Right renal cortex interstitium (tissue), 3 donors: Measurements from ENCODE around the gene PLPPR2. TPM values are rescaled to one million over a fixed set of nuclear protein-coding genes. Genes with fewer than 3 reads are reported as not detected.
"Not testable (repeated sequence)": the region's sequence is repeated elsewhere in the genome, so short reads cannot be mapped to it uniquely, and the experiment has no call there.

Source experiments
- DNase-seq, 3 donors: peaks; one replicate each; pipeline ENCODE4 v3.0.0-alpha.2; 2013; ENCODE audit warnings: low read depth in 3 of 3, low spot score in 2 of 3
- polyA plus RNA-seq, 3 donors: library from polyadenylated mRNA; unstranded; fragments of 120-200 nt; gene quantifications; one replicate each; pipeline ENCODE4 v1.2.1, GENCODE V29; 2013; ENCODE audit not compliant: insufficient read length in 3 of 3

The PLPPR2 gene
- polyA plus RNA-seq, 3 donors, result 9.2 to 11.3 (median 10.0) TPM

DNA sequence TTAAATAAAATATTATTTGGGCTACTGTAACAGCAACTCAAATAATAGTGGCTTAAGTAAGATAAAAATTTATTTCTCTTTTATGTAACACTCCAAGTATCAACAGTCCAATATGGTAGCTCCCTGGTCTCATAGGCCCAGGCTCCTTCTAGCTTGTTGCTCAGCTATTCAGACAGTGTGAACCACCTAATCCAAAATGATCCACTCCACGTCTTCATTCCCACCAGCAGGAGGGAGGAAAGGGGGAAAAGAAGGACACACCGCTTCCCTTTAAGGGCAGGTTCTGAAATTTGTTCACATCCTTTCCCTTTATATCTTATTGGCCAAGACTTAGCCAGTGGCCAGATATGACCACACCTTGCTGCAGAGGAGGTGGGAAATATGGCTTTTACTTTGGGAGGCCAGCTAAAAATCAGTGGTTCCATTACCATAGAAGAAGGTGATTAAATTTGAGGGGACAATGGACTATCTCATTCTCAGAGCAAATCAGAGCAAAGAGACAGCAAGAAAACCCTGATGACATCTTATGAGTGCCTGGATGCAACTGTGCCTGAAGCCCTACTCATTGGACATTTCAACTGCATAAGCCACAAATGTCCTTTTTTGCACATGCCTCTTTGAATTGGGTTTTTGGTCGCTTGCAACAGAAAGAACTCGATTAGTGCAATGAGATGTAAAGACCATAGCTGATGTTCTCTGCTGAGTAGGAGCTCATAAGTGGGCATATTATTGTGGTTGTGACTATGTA, 35.9 kb downstream of the PLPPR2 start:
- no peak for DNase-seq

DNA sequence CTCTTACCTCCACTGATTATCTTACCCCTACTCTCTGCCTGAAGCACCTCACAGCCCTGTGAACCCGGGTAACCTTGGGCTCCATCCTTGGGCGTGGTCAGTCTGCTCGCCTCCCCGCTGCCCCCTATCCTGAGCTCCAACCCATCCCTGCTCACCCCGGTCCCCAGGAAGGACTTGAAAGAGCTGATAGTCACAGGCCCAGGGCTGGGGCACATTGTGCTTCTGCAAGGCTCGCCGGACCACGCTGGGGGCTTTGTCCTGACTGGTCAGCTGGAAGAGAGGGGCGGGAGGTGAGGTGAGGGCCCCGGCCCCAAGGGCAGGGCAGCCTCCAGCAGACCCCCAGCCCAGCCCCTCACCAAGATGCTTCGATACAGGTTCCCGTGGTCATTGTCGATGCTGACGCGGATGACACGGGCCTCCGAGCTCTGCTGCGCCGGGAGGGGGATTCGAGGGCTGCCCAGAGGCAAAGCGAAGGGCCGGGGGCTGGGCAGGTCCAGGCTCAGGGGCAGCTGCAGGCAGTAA, 41.9 kb downstream of the PLPPR2 start:
- DNase-seq, result no peak

DNA sequence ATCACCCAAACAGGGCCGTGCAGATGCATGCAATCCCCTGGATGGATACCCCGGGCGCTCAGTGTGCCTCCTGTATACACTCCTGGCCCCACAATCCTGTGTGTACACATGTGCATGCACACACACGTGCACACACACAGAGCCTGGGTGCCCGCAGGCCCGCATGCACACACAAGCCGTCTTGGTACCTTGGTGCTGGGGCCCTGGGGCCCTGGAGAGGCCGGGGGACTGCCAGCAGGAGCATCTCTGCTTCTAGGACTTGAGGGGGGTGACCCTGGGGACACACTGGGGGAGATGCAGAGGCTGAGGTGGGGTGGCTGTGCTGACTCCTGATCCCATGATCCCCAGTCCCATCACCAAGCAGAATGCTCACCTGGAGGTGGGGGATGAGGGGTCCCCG, 44.4 kb downstream of the PLPPR2 start:
- no peak for DNase-seq

DNA sequence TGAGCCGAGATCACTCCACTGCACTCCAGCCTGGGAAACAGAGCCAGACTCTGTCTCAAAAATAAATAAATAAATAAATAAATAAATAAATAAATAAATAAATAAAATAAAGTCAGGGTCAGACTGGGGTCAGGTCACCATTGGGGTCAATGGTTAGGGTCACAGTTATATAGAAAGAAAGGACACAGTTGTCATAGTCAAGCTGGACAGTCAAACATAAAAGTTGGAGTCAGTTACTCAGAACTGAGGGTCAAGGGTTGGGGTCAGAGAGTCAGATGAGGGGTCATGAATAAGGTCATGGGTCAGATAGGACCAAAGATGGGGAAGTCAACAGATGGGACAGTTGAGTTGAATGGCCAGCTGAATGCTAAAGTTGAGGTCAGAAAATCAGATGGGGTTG, 45.6 kb downstream of the PLPPR2 start:
- DNase-seq, result no peak

DNA sequence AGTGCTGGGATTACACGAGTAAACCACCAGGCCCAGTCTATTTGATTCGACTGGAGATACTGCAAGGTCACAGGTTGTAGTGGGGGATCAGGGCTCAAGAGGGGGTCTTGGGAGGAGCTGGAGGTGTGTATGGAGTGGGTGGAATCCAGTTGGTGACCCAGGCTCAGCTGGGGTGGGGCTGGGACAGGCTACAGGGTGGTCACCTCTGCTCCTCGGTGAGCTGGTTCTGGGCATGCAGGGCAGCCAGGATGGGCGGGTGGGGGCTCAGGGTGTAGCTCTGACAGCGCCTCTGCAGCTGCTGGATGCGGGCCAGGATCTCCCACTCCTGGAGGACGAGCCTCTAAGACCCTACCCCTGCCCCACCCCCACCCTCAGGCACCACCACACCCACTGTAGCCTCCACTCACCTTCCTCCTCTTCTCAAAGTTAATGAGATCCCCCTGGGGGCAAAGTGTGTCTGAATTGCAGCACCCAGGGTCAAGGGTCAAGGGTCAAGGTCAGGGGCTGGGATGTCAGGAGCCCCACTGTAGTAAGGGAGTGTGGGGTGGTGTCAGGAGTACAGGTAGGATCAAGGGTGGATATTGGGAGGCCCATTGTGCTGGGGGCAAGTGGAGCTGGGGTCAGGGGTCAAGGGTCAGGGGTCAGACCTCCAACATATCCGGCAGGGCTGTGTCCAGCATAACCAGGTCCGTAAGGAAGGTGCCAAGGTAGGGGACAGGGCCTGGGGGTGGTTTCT, 46.7 kb downstream of the PLPPR2 start:
- no peak for DNase-seq

DNA sequence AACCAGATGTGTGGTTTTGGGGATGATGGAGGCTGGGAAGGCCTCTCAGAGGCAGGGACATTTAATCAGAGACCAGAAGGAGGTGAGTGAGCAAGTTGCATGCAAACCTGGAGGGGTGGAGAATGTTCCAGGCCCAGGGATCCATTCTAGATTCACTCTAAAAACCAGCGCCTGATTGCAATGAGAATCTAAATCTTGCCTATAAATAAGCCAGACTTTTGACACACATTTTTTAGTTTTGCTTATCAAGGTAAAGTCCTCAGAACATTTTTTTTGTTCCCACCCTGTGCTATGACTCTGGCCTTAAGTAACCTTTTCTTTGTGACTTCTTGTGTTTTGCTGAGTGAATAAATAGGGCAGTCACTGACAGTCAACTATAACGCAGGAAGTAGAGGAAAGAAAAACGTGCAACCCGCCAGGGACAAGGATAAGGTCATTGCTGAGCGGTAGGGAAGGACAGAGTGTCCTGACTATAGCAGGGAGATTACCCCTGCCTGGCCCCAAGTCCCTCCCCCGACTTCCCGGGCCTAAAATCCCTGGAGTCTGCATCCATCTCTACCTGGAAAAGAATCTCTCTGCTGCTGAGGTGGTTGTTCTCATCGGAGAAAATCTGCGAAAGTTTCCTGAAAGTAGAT, 49.5 kb downstream of the PLPPR2 start:
- no peak for DNase-seq

DNA sequence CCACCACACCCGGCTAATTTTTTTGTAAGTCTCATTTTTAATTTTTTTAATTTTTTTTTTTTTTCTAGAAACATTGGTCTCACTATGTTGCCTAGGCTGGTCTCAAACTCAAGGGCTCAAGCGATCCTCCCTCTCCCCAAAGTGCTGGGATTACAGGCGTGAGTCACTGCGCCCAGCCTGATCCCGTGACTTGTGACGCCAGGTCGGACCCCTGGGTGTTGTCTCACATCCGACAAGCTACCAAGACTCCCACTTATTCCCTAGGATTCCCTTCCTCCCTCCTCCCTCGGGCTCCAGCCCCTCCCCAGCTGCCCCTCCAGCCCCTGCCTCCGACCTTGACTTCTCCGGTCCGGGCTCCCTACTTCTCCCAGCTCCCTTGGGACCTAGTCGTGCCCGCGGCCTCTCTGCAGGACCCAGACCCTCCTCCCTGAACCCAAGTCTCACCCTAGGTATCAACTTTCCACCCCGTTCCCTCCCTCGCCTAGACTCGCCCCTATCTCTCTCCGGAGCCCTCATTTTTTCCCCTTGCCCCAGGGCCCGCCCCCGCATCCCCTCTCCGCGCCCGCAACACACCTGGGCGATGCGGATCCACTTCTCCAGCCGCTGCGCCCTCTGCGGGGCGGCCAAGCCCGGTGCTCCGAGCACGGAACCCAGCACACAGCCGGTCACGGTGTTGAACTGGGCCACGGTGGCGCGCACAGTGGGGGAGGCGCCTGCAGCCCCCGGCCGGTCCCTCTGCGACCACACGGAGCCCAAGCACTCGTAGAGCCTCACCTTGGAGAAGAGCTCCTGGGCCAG, 50.8 kb downstream of the PLPPR2 start:
- no peak for DNase-seq

DNA sequence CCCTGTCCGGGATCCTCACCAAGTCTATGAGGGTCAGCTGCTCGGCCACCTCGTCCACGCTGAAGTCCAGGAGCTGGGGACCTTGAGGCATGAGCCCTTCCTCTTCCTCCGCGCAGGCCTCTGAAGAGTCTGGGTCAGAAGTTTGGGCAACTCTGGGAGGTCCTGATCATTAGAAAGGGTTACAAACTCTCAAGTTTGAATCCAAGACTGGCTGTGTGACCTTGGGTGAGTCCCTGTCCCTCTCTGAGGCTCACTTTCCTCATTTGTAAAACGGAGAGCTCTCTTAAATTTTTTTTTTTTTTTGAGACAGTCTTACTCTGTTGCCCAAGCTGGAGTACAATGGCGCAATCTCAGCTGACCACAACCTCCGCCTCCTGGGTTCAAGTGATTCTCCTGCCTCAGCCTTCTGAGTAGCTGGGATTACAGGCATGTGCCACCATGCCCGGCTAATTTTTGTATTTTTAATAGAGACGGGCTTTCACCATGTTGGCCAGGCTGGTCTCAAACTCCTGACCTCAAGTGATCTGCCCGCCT, 51.5 kb downstream of the PLPPR2 start:
- DNase-seq, result not testable (repeated sequence)

DNA sequence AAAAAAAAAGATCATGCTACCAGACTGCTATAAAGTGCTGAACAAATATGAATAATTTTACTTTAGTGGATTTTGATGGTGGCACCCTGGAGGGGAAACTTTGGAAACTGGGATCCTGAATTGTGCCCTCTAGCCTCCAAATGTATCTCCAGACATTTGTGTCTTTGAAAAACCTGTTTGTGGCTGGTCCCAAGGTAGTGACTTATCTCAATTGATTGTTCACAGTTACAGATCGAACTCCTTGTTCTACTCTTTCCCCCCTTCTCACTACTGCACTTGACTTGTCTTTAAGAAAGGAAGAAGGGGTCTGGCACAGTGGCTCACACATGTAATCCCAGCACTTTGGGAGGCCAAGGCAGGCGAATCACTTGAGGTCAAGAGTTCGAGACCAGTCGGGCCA, 53.4 kb downstream of the PLPPR2 start:
- no peak for DNase-seq

DNA sequence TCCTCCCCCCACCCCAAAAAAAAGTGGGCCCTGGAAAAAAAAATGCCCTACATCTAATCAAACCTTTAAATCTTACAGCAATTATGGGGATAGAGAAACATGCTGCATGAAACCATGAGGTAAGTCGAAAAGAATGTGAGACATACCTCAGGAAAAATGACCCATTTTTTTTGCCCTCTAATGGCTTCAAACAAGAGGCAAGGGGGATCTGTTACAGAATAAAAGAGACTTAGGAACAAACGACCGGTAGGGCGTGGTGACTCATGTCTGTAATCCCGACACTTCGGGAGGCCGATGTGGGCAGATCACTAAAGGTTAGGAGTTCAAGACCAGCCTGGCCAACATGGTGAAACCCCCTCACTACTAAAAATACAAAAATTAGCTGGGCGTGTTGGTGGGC, 55.5 kb downstream of the PLPPR2 start:
- DNase-seq, result no peak

DNA sequence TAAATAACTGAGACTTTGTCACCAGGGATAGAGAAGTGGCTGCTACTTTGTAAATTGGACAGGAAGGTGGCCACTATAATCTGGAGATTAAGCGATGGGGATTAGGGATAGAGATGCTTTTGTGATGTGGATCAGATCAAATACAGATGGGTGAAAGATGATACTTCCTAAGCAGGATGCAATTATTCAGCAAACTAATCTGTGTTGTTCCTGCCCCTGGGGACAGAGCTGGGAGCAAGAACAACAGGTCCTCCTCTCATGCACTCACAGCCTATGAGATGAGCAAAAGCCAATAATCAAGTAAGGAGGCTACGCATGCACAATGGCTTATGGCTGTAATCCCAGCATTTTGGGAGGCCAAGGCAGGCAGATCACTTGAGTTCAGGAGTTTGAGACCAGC, 59.3 kb downstream of the PLPPR2 start:
- DNase-seq, result no peak

Other genes starting within 250 kb of the PLPPR2 start
- gene SPC24, start 199.7 kb upstream of the PLPPR2 start, polyA plus RNA-seq, result 10 to 100 TPM; 12.8 to 17.1 (median 14.6) TPM
- gene KANK2, start 157.9 kb upstream of the PLPPR2 start, polyA plus RNA-seq, result 100 to 1,000 TPM; 114 to 117 (median 116) TPM
- under 1 TPM in 2 of 3 donors, not detected in 1; 0.28 to 0.42 TPM for gene ANGPTL8, start 115.8 kb upstream of the PLPPR2 start, polyA plus RNA-seq
- gene DOCK6, start 92.9 kb upstream of the PLPPR2 start, polyA plus RNA-seq, result 10 to 100 TPM; 34.4 to 37.8 (median 34.7) TPM
- not detected for gene TSPAN16, start 59.3 kb upstream of the PLPPR2 start, polyA plus RNA-seq
- 10 to 100 TPM; 14.4 to 19.2 (median 17.4) TPM for gene RAB3D, start 15.8 kb upstream of the PLPPR2 start, polyA plus RNA-seq
- gene TMEM205, start 9.2 kb upstream of the PLPPR2 start, polyA plus RNA-seq, result 100 to 1,000 TPM; 126 to 159 (median 135) TPM
- 10 to 100 TPM; 21.5 to 23.3 (median 21.8) TPM for gene CCDC159, start 8.9 kb upstream of the PLPPR2 start, polyA plus RNA-seq
- 1 to 10 TPM; 3.0 to 3.2 (median 3.1) TPM for gene SWSAP1, start 19.2 kb downstream of the PLPPR2 start, polyA plus RNA-seq
- gene EPOR, start 28.9 kb downstream of the PLPPR2 start, polyA plus RNA-seq, result 10 to 100 TPM; 15.0 to 17.2 (median 15.7) TPM
- gene RGL3, start 63.9 kb downstream of the PLPPR2 start, polyA plus RNA-seq, result 10 to 100 TPM; 47.6 to 64.8 (median 55.5) TPM
- gene ODAD3, start 79.7 kb downstream of the PLPPR2 start, polyA plus RNA-seq, result 1 to 10 TPM; 1.5 to 1.6 (median 1.5) TPM
- gene PRKCSH, start 80.2 kb downstream of the PLPPR2 start, polyA plus RNA-seq, result 100 to 1,000 TPM; 299 to 323 (median 323) TPM
- gene ELAVL3, start 125.6 kb downstream of the PLPPR2 start, polyA plus RNA-seq, result under 1 TPM; 0.04 to 0.35 (median 0.04) TPM
- 1 to 10 TPM; 9.0 to 9.9 (median 9.4) TPM for gene ZNF653, start 150.4 kb downstream of the PLPPR2 start, polyA plus RNA-seq
- 10 to 100 TPM; 36.5 to 40.4 (median 38.8) TPM for gene ECSIT, start 173.7 kb downstream of the PLPPR2 start, polyA plus RNA-seq
- 1 to 10 TPM; 2.2 to 3.0 (median 2.2) TPM for gene CNN1, start 183.4 kb downstream of the PLPPR2 start, polyA plus RNA-seq
- 10 to 100 TPM; 43.5 to 48.5 (median 44.9) TPM for gene ELOF1, start 203.8 kb downstream of the PLPPR2 start, polyA plus RNA-seq
- 10 to 100 TPM; 12.6 to 17.2 (median 15.5) TPM for gene ACP5, start 222.2 kb downstream of the PLPPR2 start, polyA plus RNA-seq
- 10 to 100 TPM; 47.8 to 56.1 (median 51.9) TPM for gene ZNF627, start 242.1 kb downstream of the PLPPR2 start, polyA plus RNA-seq